MG63 (cell line): ENCODE data around the gene CACNA2D3. TPM values are rescaled to one million over a fixed set of nuclear protein-coding genes. Genes with fewer than 3 reads are reported as not detected.

Experiments used
- DNase-seq: peaks from one replicate; pipeline ENCODE4 v3.0.0-alpha.2; 2020
- H3K27me3 ChIP-seq: fragments of 250-450 bp; sonication (Bioruptor Pico); 2 replicates; pipeline ENCODE4 v1.5.1; 2020; ENCODE audit warnings: mild to moderate bottlenecking, moderate library complexity
- H3K36me3 ChIP-seq: fragments of 250-450 bp; sonication (Bioruptor Pico); 2 replicates; pipeline ENCODE4 v1.5.1; 2020; ENCODE audit warnings: mild to moderate bottlenecking, moderate library complexity
- H3K4me3 ChIP-seq: fragments of 250-450 bp; sonication (Bioruptor Pico); 2 replicates; pipeline ENCODE4 v1.5.1; 2020; ENCODE audit warnings: mild to moderate bottlenecking, moderate library complexity
- H3K9me3 ChIP-seq: fragments of 250-450 bp; sonication (Bioruptor Pico); 2 replicates; pipeline ENCODE4 v1.5.1; 2020; ENCODE audit warnings: mild to moderate bottlenecking, moderate library complexity
- total RNA-seq: library from RNA; depleted of rRNA; stranded (reverse); fragments of >200 nt; shearing (Covaris generic); gene quantifications from 2 replicates; pipeline ENCODE4 v1.2.3, GENCODE V29; 2014; ENCODE audit warnings: low replicate concordance

CACNA2D3 gene
- total RNA-seq, 1 experiment from 2014 or later: 2.0 TPM

DNA sequence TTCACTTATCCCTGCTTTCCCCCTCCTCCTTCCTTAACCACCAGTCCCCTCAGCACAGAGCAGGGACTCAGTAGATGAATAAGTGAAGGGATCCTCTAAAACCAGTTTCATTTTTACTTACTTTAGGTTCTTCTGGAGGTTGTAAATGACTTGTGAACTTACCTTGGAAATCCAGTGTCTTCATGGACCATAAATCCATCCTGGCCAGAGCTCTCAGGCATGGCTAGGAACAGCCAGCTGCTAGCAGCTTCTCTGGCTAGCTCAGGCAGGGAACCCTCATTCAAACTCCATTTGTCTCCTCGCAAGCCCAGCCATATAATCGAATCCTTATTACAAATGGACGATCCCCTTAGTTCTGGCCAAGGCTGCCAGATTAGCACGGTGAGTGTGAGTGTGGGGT, 727.0 kb downstream of the CACNA2D3 start:
- no peak overlapping the region for H3K4me3 ChIP-seq
- no peaks in the 10 kb centered on the region for H3K36me3 ChIP-seq
- no peaks in the 10 kb centered on the region for H3K9me3 ChIP-seq
- no peak for DNase-seq
- no peaks in the 10 kb centered on the region for H3K27me3 ChIP-seq

DNA sequence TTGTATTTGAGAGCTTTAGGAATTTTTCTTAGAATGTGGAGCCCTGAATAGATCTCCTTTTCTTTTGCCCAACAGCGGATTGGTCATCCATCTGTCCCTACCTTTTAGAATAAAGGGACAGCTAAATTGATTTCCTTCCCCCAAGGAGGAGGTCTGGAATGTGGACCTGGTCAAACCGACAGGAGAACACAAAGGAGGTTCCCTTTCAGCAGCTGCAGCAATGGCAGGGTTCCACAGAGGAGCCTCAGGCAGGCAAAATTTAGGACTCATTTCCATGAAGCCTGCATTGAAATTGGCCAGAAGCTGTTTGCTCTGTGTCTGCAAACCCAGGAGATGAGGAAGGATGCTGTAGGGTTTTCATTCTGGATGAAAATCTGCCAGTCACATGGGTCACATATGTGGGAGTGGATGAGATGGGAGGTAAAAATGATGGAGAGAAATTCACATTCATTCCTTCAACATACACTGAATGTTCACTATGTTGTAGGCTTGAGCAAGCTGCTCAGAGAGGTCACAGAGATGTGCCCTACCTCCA, 728.2 kb downstream of the CACNA2D3 start:
- DNase-seq: no peak
- H3K9me3 ChIP-seq: no peaks in the 10 kb centered on the region
- H3K27me3 ChIP-seq: no peaks in the 10 kb centered on the region
- H3K4me3 ChIP-seq: no peak overlapping the region
- H3K36me3 ChIP-seq: no peaks in the 10 kb centered on the region

DNA sequence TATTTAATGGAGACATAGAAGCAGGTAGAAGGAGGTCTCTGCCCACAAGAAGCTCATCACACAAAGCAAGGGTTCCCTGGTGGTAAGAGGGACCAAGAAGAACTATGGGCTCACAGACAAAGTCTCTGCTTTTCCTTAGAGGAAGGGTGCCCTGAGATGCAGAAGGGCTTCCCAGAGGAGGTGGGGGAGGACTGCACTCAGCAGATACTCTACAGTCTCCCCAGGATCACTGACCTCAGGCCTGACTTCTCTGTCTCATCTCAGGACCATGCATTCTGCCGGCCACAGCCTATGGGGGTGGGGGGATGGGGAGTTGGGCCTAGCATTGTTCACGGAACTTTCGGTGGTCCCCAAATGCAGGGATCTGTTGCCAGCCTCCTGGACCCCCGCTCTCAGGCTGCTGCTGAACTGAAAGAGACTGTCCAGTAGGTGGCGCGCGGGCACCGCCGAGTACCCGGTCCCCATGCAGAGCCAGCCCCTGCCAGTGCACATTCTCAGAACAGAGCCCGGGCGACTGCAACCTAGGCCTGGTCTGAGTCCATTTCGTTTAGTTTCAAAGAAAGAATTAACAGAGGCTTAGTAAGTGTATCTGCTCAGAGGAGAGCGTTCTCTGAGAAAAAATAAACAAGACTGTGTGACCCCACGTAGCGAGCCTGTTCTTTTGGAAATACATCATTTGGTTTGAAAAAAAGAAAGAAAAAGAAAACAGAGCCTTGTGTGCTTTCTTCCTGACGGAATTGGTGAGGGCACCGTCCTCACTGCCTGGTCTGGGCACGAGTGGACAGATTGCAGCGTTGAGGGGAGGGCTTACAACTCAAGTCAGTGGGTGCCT, 731.4 kb downstream of the CACNA2D3 start:
- Histone ChIP-seq H3K9me3 (no peaks in the 10 kb centered on the region), H3K27me3 (no peaks in the 10 kb centered on the region), H3K4me3 (no peak overlapping the region), H3K36me3 (no peaks in the 10 kb centered on the region)
- peak; percentile 61 for DNase-seq

DNA sequence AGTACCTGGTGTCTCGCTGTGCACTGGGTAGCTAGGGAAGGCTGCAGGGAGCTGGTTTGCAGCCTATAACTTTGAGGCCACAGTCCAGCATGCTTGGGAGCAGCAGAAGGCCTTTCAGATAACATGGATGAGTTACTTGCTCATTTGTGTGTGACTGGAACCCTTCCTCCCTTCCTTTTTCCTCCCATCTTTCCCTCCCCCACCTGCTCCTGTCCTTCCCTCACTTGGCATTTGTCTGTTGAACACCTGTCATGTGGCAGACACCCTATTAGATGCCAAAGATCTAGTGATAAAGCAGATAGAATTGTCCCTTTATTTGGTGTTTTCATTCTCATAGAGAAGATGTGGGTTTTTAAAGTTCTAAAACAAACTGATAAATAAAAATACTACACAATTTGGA, 733.9 kb downstream of the CACNA2D3 start:
- Histone ChIP-seq H3K9me3 (no peaks in the 10 kb centered on the region), H3K4me3 (no peak overlapping the region), H3K36me3 (no peaks in the 10 kb centered on the region), H3K27me3 (no peaks in the 10 kb centered on the region)
- no peak for DNase-seq

DNA sequence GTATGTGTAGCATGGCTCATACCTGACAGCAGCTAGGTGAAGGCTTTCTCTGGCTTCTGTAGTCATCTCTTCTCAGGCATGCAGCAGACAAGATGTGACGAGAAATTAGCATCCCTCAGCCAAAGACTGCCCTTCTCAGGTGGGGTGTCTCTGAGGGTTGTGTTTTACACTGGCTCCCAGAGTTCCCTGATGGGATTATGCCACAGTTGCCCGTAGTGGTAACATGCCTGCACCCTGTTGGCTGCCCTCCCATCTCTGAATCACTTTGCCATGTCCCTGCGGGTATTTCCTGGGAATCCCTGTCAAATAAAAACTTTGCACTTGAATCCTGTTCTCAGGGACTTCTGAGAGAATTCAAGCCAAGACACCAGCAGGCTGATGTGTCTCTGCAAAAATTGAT, 735.0 kb downstream of the CACNA2D3 start:
- Histone ChIP-seq H3K36me3 (no peaks in the 10 kb centered on the region), H3K27me3 (no peaks in the 10 kb centered on the region), H3K9me3 (no peaks in the 10 kb centered on the region), H3K4me3 (no peak overlapping the region)
- peak; percentile 43 for DNase-seq

GRCh38 chr3:54858093-54858785, 735.9 kb downstream of the CACNA2D3 start:
- no peak for DNase-seq
- no peaks in the 10 kb centered on the region for H3K36me3 ChIP-seq
- H3K27me3 ChIP-seq: no peaks in the 10 kb centered on the region
- H3K4me3 ChIP-seq: no peak overlapping the region
- no peaks in the 10 kb centered on the region for H3K9me3 ChIP-seq

DNA sequence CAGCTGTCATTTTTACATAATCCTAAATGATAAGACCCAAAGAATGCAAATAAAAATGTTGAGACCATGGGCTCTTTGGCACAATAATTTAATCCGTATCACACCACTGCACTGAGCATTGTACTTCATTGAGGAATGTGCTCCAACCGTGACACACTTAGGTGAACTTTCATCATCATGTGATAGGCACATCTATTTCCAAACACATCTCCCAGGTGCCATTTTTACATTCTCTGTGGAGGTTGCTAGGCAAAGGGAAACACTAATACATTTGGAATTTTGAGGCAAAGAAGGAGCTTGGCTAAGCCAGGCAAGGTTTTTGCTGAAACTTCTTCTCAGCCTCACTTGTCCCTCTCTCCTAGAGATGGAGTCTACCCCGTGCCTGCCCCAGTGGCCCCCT, 736.8 kb downstream of the CACNA2D3 start:
- Histone ChIP-seq H3K4me3 (no peak overlapping the region), H3K27me3 (no peaks in the 10 kb centered on the region), H3K9me3 (no peaks in the 10 kb centered on the region), H3K36me3 (no peaks in the 10 kb centered on the region)
- no peak for DNase-seq

GRCh38 chr3:54861248-54862067, 739.1 kb downstream of the CACNA2D3 start:
- no peaks in the 10 kb centered on the region for H3K36me3 ChIP-seq
- H3K4me3 ChIP-seq: no peak overlapping the region
- H3K9me3 ChIP-seq: no peaks in the 10 kb centered on the region
- DNase-seq: no peak
- H3K27me3 ChIP-seq: no peaks in the 10 kb centered on the region

GRCh38 chr3:54862526-54862925, 740.2 kb downstream of the CACNA2D3 start:
- no peaks in the 10 kb centered on the region for H3K9me3 ChIP-seq
- H3K27me3 ChIP-seq: no peaks in the 10 kb centered on the region
- H3K4me3 ChIP-seq: no peak overlapping the region
- DNase-seq: no peak
- no peaks in the 10 kb centered on the region for H3K36me3 ChIP-seq

DNA sequence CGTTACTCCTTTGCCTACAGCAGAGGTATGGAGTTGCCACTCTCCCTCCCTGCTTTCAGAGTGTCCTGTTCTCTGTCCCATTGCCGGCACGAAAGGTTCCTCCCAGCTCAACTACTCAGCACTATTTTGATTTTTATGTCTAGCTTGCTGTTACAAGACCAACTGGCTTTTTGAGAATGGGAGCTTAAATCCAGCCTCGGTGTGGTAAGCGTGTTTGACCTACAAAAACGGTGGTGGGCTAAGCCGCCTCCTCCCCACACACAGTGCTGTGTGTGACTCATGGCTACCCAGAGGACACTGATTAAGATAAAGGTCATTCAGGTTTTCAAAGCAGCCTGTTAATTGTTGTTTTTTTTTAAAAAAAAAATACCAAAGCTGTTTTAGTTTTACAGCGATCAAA, 741.0 kb downstream of the CACNA2D3 start:
- no peaks in the 10 kb centered on the region for H3K27me3 ChIP-seq
- no peak overlapping the region for H3K4me3 ChIP-seq
- no peaks in the 10 kb centered on the region for H3K36me3 ChIP-seq
- DNase-seq: no peak
- H3K9me3 ChIP-seq: no peaks in the 10 kb centered on the region

DNA sequence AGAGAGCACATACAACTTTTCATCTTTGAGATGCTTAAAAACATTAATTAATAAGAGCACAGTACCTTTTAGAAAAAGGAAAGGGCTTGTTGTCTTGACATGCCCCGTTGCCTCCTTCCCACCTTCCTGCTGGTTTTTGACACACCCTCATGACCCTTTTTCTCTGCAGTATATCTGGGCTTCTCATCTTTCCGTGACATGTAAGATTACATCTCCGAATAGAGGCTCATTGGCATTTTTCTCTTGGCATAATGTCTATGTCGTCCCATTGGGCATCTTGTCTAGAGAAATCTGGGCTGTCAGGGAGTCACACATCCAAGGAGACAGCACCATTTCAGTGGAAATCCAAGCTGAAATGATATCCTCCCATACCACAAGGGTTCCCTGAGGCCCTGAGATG, 741.4 kb downstream of the CACNA2D3 start:
- no peaks in the 10 kb centered on the region for H3K36me3 ChIP-seq
- H3K27me3 ChIP-seq: no peaks in the 10 kb centered on the region
- no peaks in the 10 kb centered on the region for H3K9me3 ChIP-seq
- DNase-seq: no peak
- H3K4me3 ChIP-seq: no peak overlapping the region

GRCh38 chr3:54865316-54865715, 743.0 kb downstream of the CACNA2D3 start:
- H3K4me3 ChIP-seq: no peak overlapping the region
- no peak for DNase-seq

GRCh38 chr3:54866251-54866650, 743.9 kb downstream of the CACNA2D3 start:
- no peak for DNase-seq
- H3K27me3 ChIP-seq: no peaks in the 10 kb centered on the region
- H3K36me3 ChIP-seq: no peaks in the 10 kb centered on the region
- no peak overlapping the region for H3K4me3 ChIP-seq
- H3K9me3 ChIP-seq: no peaks in the 10 kb centered on the region

More at GRCh38 chr3:54865316-54865715, 743.0 kb downstream of the CACNA2D3 start:
- H3K9me3 ChIP-seq: no peaks in the 10 kb centered on the region
- no peaks in the 10 kb centered on the region for H3K36me3 ChIP-seq
- no peaks in the 10 kb centered on the region for H3K27me3 ChIP-seq

DNA sequence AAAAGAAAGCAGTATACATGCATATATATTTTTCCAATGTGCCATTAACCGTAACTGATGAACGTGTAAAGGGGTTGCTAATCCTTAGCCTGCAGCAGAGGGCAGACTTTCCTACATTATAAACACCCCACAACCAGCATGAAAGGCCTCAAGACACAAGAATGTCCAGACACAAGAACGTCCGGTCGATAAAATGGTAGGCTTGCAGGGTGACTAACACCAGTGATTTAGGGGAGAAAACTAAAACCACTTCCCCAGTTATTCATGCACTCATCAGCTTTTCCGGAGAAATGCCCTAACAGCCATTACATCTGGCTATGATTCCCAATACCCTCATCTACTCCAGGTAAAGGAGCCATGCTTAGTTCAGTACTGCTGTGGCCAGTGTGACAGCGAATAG, 748.1 kb downstream of the CACNA2D3 start:
- H3K27me3 ChIP-seq: no peaks in the 10 kb centered on the region
- no peak overlapping the region for H3K4me3 ChIP-seq
- peak; percentile 67 for DNase-seq
- no peaks in the 10 kb centered on the region for H3K9me3 ChIP-seq
- H3K36me3 ChIP-seq: no peaks in the 10 kb centered on the region

- no peaks in the 10 kb centered on the region for H3K9me3 ChIP-seq
- no peak for DNase-seq
- no peak overlapping the region for H3K4me3 ChIP-seq
- H3K27me3 ChIP-seq: no peaks in the 10 kb centered on the region
- H3K36me3 ChIP-seq: no peaks in the 10 kb centered on the region
Observed at GRCh38 chr3:54871867-54872266, 749.5 kb downstream of the CACNA2D3 start.

DNA sequence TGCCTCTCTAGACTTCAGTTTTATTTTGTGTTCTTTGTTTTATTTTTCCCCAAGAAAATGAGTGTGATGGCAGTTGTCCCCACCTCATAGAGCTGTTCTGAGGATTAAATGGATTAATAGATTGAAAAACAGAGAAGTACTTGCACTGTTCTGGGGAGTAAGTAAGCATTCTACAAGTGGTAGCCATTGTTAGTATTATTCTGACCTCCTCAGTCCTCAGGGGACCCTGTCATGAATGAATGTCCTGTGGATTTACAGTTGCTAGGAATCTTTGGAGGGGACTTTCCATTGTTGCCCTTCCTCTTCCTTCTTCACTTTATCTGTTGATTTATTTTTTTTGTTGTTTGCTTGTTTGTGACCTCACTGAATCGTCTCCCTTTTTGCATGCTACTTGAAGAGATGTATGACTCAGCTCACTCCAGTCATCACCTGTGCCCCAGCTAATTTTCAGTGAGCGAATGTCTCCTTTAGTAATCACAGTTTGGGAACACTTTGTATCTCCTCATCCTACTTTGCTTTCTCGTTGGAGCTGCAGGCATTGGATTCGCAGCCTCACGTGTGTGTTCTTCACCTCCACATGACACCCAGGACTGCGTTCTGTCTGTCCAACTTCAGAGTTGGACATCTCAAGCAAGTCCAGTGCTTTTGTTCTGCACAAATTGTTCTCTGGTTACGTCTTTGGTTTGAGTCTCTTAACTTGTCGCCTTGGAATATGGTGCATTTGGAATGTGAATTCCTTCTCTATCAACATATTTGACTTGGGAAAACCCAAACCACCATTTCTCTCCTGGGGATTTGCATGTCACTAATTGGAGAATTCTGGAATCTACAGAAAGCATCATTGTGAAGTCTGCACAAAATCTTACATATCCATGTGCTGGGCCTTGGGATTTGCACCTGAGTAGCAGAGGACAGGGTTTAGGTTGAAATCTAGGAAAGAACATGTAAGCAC, 751.0 kb downstream of the CACNA2D3 start:
- H3K36me3 ChIP-seq: no peaks in the 10 kb centered on the region
- H3K27me3 ChIP-seq: no peaks in the 10 kb centered on the region
- H3K9me3 ChIP-seq: no peaks in the 10 kb centered on the region
- no peak for DNase-seq
- no peak overlapping the region for H3K4me3 ChIP-seq
